ENCODE measurements around the gene LPP. TPM values are rescaled to one million over a fixed set of nuclear protein-coding genes. Genes with fewer than 3 reads are reported as not detected.

The LPP gene
- total RNA-seq, 2 donors from 2014 or later = 170 to 246 TPM

- peak overlapping the region; percentile 75 for H3K27ac ChIP-seq
Observed at GRCh38 chr3:188212308-188212969, 58.5 kb downstream of the LPP start.

GRCh38 chr3:188214442-188214841 is 60.5 kb downstream of the LPP start:
- peak overlapping the region; percentile 28 to 31 for H3K9ac ChIP-seq (ENCODE audit: low read depth in 2 of 2, low read length in 2 of 2)
- TF ChIP-seq, protein P1, sequence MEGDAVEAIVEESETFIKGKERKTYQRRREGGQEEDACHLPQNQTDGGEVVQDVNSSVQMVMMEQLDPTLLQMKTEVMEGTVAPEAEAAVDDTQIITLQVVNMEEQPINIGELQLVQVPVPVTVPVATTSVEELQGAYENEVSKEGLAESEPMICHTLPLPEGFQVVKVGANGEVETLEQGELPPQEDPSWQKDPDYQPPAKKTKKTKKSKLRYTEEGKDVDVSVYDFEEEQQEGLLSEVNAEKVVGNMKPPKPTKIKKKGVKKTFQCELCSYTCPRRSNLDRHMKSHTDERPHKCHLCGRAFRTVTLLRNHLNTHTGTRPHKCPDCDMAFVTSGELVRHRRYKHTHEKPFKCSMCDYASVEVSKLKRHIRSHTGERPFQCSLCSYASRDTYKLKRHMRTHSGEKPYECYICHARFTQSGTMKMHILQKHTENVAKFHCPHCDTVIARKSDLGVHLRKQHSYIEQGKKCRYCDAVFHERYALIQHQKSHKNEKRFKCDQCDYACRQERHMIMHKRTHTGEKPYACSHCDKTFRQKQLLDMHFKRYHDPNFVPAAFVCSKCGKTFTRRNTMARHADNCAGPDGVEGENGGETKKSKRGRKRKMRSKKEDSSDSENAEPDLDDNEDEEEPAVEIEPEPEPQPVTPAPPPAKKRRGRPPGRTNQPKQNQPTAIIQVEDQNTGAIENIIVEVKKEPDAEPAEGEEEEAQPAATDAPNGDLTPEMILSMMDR (IDR thresholded peaks at IDR 0.05) = no peak
- no peaks in the 10 kb centered on the region for H3K36me3 ChIP-seq
- peak overlapping the region; percentile 6 for H3K4me3 ChIP-seq
- H3K9me3 ChIP-seq = no peaks in the 10 kb centered on the region
- peaks cover 27% of the 10 kb centered on the region for H3K4me1 ChIP-seq
- H3K27ac ChIP-seq = peak overlapping the region; percentile 46
- no peak for DNase-seq
- intact Hi-C loops (cut with DNase I) = no loop called here
- H3K27me3 ChIP-seq = no peaks in the 10 kb centered on the region

More at GRCh38 chr3:188212308-188212969, 58.5 kb downstream of the LPP start:
- intact Hi-C loops (cut with DNase I) = no loop called here
- Histone ChIP-seq H3K36me3 (no peaks in the 10 kb centered on the region), H3K27me3 (no peaks in the 10 kb centered on the region), H3K4me1 (peaks cover 18% of the 10 kb centered on the region), H3K9ac (ENCODE audit: low read depth in 2 of 2, low read length in 2 of 2) (peak overlapping the region; percentile 30 to 57), H3K4me3 (peak overlapping the region; percentile 10), H3K9me3 (no peaks in the 10 kb centered on the region)
- TF ChIP-seq, protein P1 (IDR thresholded peaks at IDR 0.05) = no peak
- no peak for DNase-seq

- no peak overlapping the region for H3K4me3 ChIP-seq
- H3K4me1 ChIP-seq = peaks cover 27% of the 10 kb centered on the region
- peak overlapping the region; percentile 46 for H3K27ac ChIP-seq
- intact Hi-C loops (cut with DNase I) = no loop called here
- H3K9me3 ChIP-seq = no peaks in the 10 kb centered on the region
- H3K9ac ChIP-seq (ENCODE audit: low read depth in 2 of 2, low read length in 2 of 2) = no peak overlapping the region
- TF ChIP-seq, protein P1 (IDR thresholded peaks at IDR 0.05) = no peak
- DNase-seq = no peak
- no peaks in the 10 kb centered on the region for H3K27me3 ChIP-seq
- H3K36me3 ChIP-seq = no peaks in the 10 kb centered on the region
Observed at GRCh38 chr3:188215129-188215528, 61.2 kb downstream of the LPP start.

DNA sequence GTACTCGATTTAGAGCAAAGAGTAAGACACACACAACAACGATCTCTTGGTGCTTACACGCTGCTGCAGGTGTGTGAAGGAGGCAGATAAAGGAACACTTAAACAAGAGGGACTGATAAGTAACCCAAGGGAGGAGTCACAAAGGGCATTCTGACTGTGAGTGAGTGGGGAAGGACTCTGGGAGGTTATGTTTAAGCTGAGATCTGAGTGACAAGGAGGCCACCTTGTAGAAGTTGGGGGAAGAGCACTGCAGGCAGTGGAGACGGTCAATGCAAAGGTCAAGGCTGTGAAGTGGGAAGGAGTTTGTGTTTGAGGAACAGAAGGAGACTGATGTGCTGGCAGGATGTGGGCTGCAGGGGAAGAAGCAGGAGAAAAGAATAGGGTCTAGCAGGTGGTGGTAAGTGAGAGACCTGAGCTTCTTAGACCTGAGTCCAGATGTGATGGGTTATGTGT is 63.1 kb downstream of the LPP start:
- Histone ChIP-seq H3K36me3 (no peaks in the 10 kb centered on the region), H3K9me3 (no peaks in the 10 kb centered on the region), H3K27ac (peak overlapping the region; percentile 52), H3K4me3 (no peak overlapping the region), H3K9ac (ENCODE audit: low read depth in 2 of 2, low read length in 2 of 2) (peak overlapping the region in 1 of 2 donors; percentile 35), H3K4me1 (peaks cover 21% of the 10 kb centered on the region), H3K27me3 (no peaks in the 10 kb centered on the region)
- intact Hi-C loops (cut with DNase I) = no loop called here
- TF ChIP-seq, protein P1 (IDR thresholded peaks at IDR 0.05) = no peak
- no peak for DNase-seq

GRCh38 chr3:188217726-188218125 is 63.8 kb downstream of the LPP start:
- H3K4me1 ChIP-seq = peaks cover 21% of the 10 kb centered on the region
- DNase-seq = no peak
- no peaks in the 10 kb centered on the region for H3K9me3 ChIP-seq
- no peaks in the 10 kb centered on the region for H3K36me3 ChIP-seq
- intact Hi-C loops (cut with DNase I) = no loop called here
- peak overlapping the region; percentile 52 for H3K27ac ChIP-seq
- no peak overlapping the region for H3K4me3 ChIP-seq
- TF ChIP-seq, protein P1 (IDR thresholded peaks at IDR 0.05) = no peak
- peak overlapping the region in 1 of 2 donors; percentile 35 for H3K9ac ChIP-seq (ENCODE audit: low read depth in 2 of 2, low read length in 2 of 2)
- H3K27me3 ChIP-seq = no peaks in the 10 kb centered on the region

All from colonic mucosa (tissue), 4 donors.